GM10847 (cell line): ENCODE data around the gene FER.

Experiments used
- POLR2A ChIP-seq: IDR thresholded peaks from 2 replicates; pipeline ENCODE4 v1.6.1; 2011; ENCODE audit not compliant: insufficient read length; ENCODE audit errors: extremely low read depth

Gene FER

DNA sequence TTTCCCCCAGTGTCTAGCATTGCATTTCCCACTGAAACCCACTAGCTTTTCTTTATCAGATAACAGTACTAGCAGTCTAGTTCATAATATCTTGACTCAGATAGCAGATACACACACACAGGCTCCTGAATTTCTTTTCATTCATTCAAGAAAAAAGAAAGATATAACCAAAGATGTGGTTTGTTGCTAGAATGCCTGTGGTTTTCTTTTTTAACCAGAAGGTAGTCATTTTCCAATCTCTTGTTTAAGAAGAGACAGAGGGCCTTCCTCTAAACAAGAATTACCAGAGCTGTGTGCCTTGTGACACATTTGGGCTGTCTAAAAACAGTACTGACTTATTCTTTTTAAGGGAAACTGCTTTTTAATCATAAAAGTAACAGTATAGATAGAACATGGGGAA is 494.8 kb downstream of the FER start:
- no peak for TF ChIP-seq POLR2A

DNA sequence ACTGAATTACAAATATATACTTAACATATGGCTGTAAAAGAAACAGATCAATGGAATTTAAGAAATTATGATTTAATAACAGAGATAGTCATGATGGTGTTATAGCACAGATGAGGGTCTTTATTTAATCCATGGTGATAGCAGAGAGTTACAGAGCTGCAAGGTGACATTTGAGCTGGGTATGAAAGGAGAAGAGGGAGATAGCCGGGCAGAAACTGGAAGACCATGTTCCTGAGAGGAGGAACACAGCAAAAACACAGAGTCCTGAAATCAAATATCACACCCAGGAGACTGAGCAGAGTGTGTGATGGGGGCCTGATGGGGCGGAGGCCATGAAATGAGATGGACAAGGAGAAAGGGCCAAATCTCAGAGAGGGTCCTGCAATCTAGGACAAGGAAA is 498.7 kb downstream of the FER start:
- no peak for TF ChIP-seq POLR2A
